ENCODE data around the gene FAM43B.

FAM43B gene

DNA sequence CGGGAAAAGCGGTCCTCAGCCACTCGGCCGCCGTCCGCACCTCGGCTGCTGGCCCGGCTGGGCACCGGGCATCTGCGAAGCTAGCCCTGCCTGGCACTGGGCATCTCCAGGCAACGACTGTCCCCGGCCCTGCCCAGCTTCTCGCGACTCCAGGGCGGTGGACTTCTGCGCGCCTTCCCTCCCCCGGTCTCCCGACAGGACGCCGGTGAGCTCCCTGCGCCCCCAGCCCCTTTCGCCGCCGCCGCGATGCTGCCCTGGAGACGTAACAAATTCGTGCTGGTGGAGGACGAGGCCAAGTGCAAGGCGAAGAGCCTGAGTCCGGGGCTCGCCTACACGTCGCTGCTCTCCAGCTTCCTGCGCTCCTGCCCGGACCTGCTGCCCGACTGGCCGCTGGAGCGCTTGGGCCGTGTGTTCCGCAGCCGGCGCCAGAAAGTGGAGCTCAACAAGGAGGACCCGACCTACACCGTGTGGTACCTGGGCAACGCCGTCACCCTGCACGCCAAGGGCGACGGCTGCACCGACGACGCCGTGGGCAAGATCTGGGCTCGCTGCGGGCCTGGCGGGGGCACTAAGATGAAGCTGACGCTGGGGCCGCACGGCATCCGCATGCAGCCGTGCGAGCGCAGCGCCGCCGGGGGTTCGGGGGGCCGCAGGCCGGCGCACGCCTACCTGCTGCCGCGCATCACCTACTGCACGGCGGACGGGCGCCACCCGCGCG, 514 bp downstream of the FAM43B start:
- Histone ChIP-seq H3K4me3 (ENCODE audit: low read length) (peak overlapping the region; percentile 36; the same call in 1 of the 2 replicates), H3K27me3 (ENCODE audit: control insufficient read depth, insufficient read depth, low read length) (peaks cover 46% of the 10 kb centered on the region), H3K9me3 (ENCODE audit: control insufficient read depth, insufficient read depth, low read length) (no peaks in the 10 kb centered on the region), H3K27ac (ENCODE audit: low read length) (no peak overlapping the region), H3K4me1 (ENCODE audit: control insufficient read depth, insufficient read depth, low read length) (peaks cover 4% of the 10 kb centered on the region; the same call in 1 of the 2 replicates), H3K36me3 (ENCODE audit: control insufficient read depth, insufficient read depth, low read length) (no peaks in the 10 kb centered on the region)
- WGBS (ENCODE audit: insufficient coverage, insufficient read length): no CpG with 5 or more reads among the region's 82 CpGs
- DNase-seq (ENCODE audit: low read depth, low spot score): no peak

DNA sequence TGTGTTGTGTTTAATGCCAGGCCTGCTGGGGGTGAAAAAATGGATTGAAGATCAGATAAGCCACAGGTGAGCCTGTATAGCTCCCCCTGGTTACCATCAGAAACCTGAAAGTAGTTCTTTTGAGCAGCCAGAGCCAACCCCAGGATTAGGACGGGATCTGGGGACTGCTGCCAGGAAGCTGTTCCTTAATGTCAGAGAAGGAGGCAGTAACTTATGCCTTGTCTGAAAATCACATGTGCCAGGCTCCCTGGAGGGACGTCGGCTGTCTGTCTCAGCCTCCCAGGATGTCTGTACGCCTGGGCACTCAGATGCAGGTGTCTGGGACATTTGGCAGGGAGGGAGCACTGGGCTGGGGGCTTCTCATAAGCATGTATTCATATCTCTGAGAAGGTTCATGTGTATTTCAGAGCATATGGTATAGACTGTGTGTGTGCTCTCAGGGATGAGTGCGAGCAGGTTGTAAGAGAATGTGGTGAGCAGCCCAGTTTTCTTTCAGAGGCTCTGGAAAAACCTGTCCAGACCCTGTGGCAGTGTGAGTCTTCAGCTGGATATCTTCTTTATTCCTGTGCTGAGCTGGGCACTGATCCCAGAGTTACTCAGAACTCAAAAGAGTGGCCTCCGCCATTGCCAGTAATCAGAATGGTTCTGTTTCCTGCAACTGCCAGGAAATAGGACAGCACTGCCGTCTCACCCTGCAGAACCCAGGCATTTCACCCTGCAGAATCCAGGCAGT, 2.8 kb downstream of the FAM43B start:
- Histone ChIP-seq H3K27ac (ENCODE audit: low read length) (no peak overlapping the region), H3K4me3 (ENCODE audit: low read length) (no peak overlapping the region), H3K36me3 (ENCODE audit: control insufficient read depth, insufficient read depth, low read length) (no peaks in the 10 kb centered on the region), H3K9me3 (ENCODE audit: control insufficient read depth, insufficient read depth, low read length) (no peaks in the 10 kb centered on the region), H3K4me1 (ENCODE audit: control insufficient read depth, insufficient read depth, low read length) (peaks cover 4% of the 10 kb centered on the region; the same call in 1 of the 2 replicates), H3K27me3 (ENCODE audit: control insufficient read depth, insufficient read depth, low read length) (peaks cover 46% of the 10 kb centered on the region)
- no CpG with 5 or more reads among the region's 7 CpGs for WGBS (ENCODE audit: insufficient coverage, insufficient read length)
- no peak for DNase-seq (ENCODE audit: low read depth, low spot score)

DNA sequence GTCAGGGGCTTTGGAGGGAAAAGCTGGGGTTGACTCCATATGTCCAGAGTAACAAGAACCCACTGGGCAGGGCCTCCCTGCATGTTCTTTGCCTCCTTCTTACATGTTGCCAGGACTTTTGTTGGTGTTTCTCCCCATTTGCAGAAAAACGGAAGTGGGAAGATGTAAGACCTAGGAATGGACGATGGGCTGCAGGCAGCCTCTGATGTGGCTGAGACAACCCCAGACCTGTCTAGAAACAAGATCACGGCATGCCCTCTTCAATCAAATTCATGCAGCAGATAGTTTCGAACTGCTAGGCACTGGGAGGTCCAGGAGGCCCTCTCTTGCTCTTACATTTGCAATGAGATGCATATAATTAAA, 3.4 kb downstream of the FAM43B start:
- no peak for DNase-seq (ENCODE audit: low read depth, low spot score)
- peaks cover 45% of the 10 kb centered on the region for H3K27me3 ChIP-seq (ENCODE audit: control insufficient read depth, insufficient read depth, low read length)
- H3K36me3 ChIP-seq (ENCODE audit: control insufficient read depth, insufficient read depth, low read length): no peaks in the 10 kb centered on the region
- peaks cover 4% of the 10 kb centered on the region; the same call in 1 of the 2 replicates for H3K4me1 ChIP-seq (ENCODE audit: control insufficient read depth, insufficient read depth, low read length)
- no peaks in the 10 kb centered on the region for H3K9me3 ChIP-seq (ENCODE audit: control insufficient read depth, insufficient read depth, low read length)
- H3K4me3 ChIP-seq (ENCODE audit: low read length): no peak overlapping the region
- WGBS (ENCODE audit: insufficient coverage, insufficient read length): no CpG with 5 or more reads among the region's 4 CpGs
- no peak overlapping the region for H3K27ac ChIP-seq (ENCODE audit: low read length)

- no peaks in the 10 kb centered on the region for H3K36me3 ChIP-seq (ENCODE audit: control insufficient read depth, insufficient read depth, low read length)
- no peak overlapping the region for H3K4me3 ChIP-seq (ENCODE audit: low read length)
- no peaks in the 10 kb centered on the region for H3K4me1 ChIP-seq (ENCODE audit: control insufficient read depth, insufficient read depth, low read length)
- WGBS (ENCODE audit: insufficient coverage, insufficient read length): no CpG with 5 or more reads among the region's 5 CpGs
- H3K27ac ChIP-seq (ENCODE audit: low read length): no peak overlapping the region
- H3K9me3 ChIP-seq (ENCODE audit: control insufficient read depth, insufficient read depth, low read length): no peaks in the 10 kb centered on the region
- peaks cover 24% of the 10 kb centered on the region for H3K27me3 ChIP-seq (ENCODE audit: control insufficient read depth, insufficient read depth, low read length)
- DNase-seq (ENCODE audit: low read depth, low spot score): no peak
These were observed 5.8 kb downstream of the FAM43B start for GRCh38 chr1:20558191-20558590.

DNA sequence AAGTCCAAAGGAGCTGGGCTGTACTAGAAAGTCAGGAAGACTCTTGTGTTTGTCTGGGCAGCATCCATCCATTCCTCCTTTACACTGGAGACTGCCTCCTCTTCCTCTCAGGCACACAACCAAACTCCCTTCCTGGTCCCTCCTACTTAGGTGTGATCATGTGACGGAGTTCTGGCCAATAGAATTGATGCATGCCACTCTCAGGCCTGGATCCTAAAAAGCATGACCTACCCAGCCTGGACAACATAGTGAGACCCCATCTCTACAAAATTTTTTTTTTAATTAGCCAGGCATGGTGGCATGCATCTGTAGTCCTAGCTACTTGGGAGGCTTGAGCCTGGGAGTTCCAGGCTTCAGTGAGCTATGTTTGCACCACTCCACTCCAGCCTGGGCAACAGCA, 8.6 kb downstream of the FAM43B start:
- H3K9me3 ChIP-seq (ENCODE audit: control insufficient read depth, insufficient read depth, low read length): no peaks in the 10 kb centered on the region
- no peak for DNase-seq (ENCODE audit: low read depth, low spot score)
- no peaks in the 10 kb centered on the region for H3K27me3 ChIP-seq (ENCODE audit: control insufficient read depth, insufficient read depth, low read length)
- H3K36me3 ChIP-seq (ENCODE audit: control insufficient read depth, insufficient read depth, low read length): no peaks in the 10 kb centered on the region
- no CpG with 5 or more reads among the region's 1 CpG for WGBS (ENCODE audit: insufficient coverage, insufficient read length)
- no peaks in the 10 kb centered on the region for H3K4me1 ChIP-seq (ENCODE audit: control insufficient read depth, insufficient read depth, low read length)
- H3K27ac ChIP-seq (ENCODE audit: low read length): no peak overlapping the region
- H3K4me3 ChIP-seq (ENCODE audit: low read length): no peak overlapping the region

GRCh38 chr1:20565234-20565633, 12.9 kb downstream of the FAM43B start:
- Histone ChIP-seq H3K27me3 (ENCODE audit: control insufficient read depth, insufficient read depth, low read length) (no peaks in the 10 kb centered on the region), H3K4me3 (ENCODE audit: low read length) (no peak overlapping the region), H3K9me3 (ENCODE audit: control insufficient read depth, insufficient read depth, low read length) (no peaks in the 10 kb centered on the region), H3K4me1 (ENCODE audit: control insufficient read depth, insufficient read depth, low read length) (no peaks in the 10 kb centered on the region), H3K27ac (ENCODE audit: low read length) (no peak overlapping the region), H3K36me3 (ENCODE audit: control insufficient read depth, insufficient read depth, low read length) (no peaks in the 10 kb centered on the region)
- WGBS (ENCODE audit: insufficient coverage, insufficient read length): no CpG with 5 or more reads among the region's 4 CpGs
- DNase-seq (ENCODE audit: low read depth, low spot score): no peak

DNA sequence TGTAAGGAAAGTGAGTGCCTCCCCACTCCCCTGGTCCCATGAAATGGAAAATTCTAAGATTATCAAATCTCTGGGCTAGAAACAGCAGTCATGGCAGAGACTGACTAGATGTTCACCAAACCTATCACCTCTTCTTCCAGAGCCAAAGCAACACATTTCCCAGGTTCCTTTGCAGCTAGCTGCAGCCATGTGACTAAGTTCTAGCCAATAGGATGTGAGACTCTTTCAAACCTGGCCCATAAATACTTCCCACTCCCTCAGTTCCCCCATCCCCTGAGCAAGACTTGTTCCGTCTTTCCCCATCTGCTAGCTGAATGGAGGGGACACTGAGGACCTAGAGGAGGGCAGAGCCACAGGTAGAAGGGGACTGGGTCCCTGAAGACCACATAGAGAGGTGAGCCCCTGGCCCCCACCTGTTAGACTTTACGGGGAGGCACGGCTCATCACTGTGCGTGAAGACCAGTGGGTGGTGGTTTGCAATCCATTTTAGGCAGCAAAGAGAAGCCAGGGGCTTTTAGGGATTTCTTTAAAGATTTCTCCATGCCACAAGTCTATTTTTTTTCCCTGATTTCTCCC, 17.2 kb downstream of the FAM43B start:
- Histone ChIP-seq H3K27me3 (ENCODE audit: control insufficient read depth, insufficient read depth, low read length) (no peaks in the 10 kb centered on the region; the same call in 1 of the 2 replicates), H3K4me3 (ENCODE audit: low read length) (no peak overlapping the region), H3K4me1 (ENCODE audit: control insufficient read depth, insufficient read depth, low read length) (no peaks in the 10 kb centered on the region), H3K36me3 (ENCODE audit: control insufficient read depth, insufficient read depth, low read length) (no peaks in the 10 kb centered on the region), H3K9me3 (ENCODE audit: control insufficient read depth, insufficient read depth, low read length) (no peaks in the 10 kb centered on the region; the same call in 1 of the 2 replicates), H3K27ac (ENCODE audit: low read length) (no peak overlapping the region)
- DNase-seq (ENCODE audit: low read depth, low spot score): no peak
- no CpG with 5 or more reads among the region's 4 CpGs for WGBS (ENCODE audit: insufficient coverage, insufficient read length)

GRCh38 chr1:20571427-20571826, 19.1 kb downstream of the FAM43B start:
- Histone ChIP-seq H3K4me1 (ENCODE audit: control insufficient read depth, insufficient read depth, low read length) (no peaks in the 10 kb centered on the region), H3K27ac (ENCODE audit: low read length) (no peak overlapping the region), H3K36me3 (ENCODE audit: control insufficient read depth, insufficient read depth, low read length) (no peaks in the 10 kb centered on the region), H3K9me3 (ENCODE audit: control insufficient read depth, insufficient read depth, low read length) (no peaks in the 10 kb centered on the region; the same call in 1 of the 2 replicates), H3K4me3 (ENCODE audit: low read length) (no peak overlapping the region), H3K27me3 (ENCODE audit: control insufficient read depth, insufficient read depth, low read length) (no peaks in the 10 kb centered on the region; the same call in 1 of the 2 replicates)
- DNase-seq (ENCODE audit: low read depth, low spot score): no peak
- WGBS (ENCODE audit: insufficient coverage, insufficient read length): no CpG with 5 or more reads among the region's 5 CpGs

DNA sequence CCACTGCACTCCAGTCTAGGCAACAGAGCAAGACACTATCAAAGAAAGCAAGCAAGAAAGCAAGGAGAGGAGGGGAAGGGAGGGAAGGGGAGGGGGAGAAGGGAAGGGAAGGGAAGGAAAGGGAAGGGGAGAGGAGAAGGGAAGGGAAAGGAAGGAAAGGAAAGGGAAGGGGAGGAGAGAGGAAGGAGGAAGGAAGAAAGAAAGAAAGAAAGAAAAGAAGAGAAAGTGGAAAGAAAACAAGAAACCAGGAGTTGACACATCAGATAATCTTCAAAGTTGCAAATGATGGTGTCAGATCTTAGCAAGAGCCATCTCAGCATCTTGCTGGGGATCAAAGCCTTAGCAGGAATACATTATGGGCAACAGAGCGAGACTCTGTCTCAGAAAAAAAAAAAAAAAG, 21.6 kb downstream of the FAM43B start:
- DNase-seq (ENCODE audit: low read depth, low spot score): no peak
- H3K4me3 ChIP-seq (ENCODE audit: low read length): no peak overlapping the region
- H3K27me3 ChIP-seq (ENCODE audit: control insufficient read depth, insufficient read depth, low read length): no peaks in the 10 kb centered on the region; the same call in 1 of the 2 replicates
- H3K27ac ChIP-seq (ENCODE audit: low read length): no peak overlapping the region
- WGBS (ENCODE audit: insufficient coverage, insufficient read length): no CpG with 5 or more reads among the region's 1 CpG
- no peaks in the 10 kb centered on the region for H3K36me3 ChIP-seq (ENCODE audit: control insufficient read depth, insufficient read depth, low read length)
- no peaks in the 10 kb centered on the region; the same call in 1 of the 2 replicates for H3K9me3 ChIP-seq (ENCODE audit: control insufficient read depth, insufficient read depth, low read length)
- no peaks in the 10 kb centered on the region for H3K4me1 ChIP-seq (ENCODE audit: control insufficient read depth, insufficient read depth, low read length)

GRCh38 chr1:20574686-20575540, 22.5 kb downstream of the FAM43B start:
- Histone ChIP-seq H3K27ac (ENCODE audit: low read length) (no peak overlapping the region), H3K36me3 (ENCODE audit: control insufficient read depth, insufficient read depth, low read length) (no peaks in the 10 kb centered on the region), H3K27me3 (ENCODE audit: control insufficient read depth, insufficient read depth, low read length) (no peaks in the 10 kb centered on the region; the same call in 1 of the 2 replicates), H3K9me3 (ENCODE audit: control insufficient read depth, insufficient read depth, low read length) (no peaks in the 10 kb centered on the region; the same call in 1 of the 2 replicates), H3K4me1 (ENCODE audit: control insufficient read depth, insufficient read depth, low read length) (no peaks in the 10 kb centered on the region), H3K4me3 (ENCODE audit: low read length) (no peak overlapping the region)
- DNase-seq (ENCODE audit: low read depth, low spot score): no peak
- WGBS (ENCODE audit: insufficient coverage, insufficient read length): no CpG with 5 or more reads among the region's 18 CpGs
